GM19438 (cell line): ENCODE results near the gene SLC29A2.
"Not testable (repeated sequence)": the region's sequence is repeated elsewhere in the genome, so short reads cannot be mapped to it uniquely, and the experiment has no call there.

Experiments
- ATAC-seq: cut with Tn5 transposase; IDR thresholded peaks from one replicate; pipeline ENCODE4 v1.9.1; 2021; ENCODE audit warnings: low read depth; ENCODE audit not compliant: unreplicated experiment

SLC29A2 gene

DNA sequence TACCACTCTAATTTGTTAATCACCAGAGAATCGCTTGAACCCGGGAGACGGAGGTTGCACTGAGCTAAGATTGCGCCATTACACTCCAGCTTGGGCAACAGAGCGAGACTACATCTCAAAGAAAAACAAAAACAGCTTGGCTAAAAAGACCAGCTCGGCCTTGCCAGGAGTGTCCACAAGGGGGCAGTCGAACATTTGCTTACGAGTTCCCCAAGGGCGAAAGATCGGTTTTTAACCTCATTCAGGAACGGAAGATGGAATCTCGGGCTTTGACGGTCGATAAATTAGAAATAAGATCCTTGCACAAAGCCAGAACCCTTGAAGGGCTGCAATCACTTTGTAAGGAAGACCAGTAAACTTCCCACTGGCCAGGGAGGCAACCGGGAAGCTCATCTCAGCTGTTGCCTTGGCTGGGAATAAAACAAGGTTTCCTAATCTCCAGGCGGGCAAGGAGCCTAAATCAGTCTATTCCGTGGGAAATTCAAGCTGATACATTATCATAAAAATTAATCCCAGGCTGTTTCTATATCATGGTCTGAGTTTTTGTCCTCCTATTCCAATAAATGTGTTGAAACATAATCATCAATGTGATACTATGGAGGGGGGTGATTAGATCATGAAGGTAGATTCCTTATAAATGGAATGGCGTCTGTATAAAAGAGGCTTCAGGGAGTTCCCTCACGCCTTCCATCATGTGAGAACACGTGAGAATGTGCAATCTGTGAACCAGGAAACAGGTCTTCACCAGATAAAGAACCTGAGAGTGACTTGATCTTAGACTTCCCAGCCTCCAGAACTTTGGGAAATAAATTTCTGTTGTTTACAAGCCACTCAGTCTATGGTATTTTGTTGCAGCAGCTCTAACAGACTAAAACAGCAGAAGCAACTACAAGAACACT, 14.9 kb upstream of the SLC29A2 start:
- no peak for ATAC-seq

DNA sequence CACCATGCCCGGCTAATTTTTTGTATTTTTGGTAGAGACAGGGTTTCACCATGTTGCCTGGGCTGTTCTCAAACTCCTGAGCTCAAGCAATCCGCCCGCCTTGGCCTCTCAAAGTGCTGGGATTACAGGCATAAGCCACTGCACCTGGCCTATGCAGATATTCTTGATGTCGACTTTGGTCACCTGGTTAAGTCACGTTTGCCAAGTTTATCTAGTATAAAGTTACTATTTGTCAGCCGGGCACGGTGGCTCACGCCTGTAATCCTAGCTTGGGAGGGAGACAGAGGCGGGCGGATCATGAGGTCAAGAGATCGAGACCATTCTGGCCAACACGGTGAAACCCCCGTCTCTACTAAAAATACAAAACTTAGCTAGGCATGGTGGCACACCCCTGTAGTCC, 12.8 kb upstream of the SLC29A2 start:
- ATAC-seq, result not testable (repeated sequence)

DNA sequence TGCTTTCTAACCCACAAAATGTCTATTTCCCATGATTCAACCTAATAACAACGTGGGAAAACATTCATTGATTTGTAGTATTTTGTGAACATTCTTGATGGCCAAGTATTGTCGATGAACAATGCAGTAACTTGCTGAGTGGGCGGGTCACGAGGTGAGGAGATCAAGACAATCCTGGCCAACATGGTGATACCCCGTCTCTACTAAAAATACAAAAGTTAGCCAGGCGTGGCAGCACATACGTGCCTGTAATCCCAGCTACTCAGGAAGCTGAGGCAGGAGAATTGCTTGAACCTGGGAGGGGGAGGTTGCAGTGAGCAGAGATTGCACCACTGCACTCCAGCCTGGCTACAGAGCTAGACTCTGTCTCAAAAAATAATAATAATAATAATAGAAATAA, 8.7 kb upstream of the SLC29A2 start:
- ATAC-seq, result not testable (repeated sequence)

DNA sequence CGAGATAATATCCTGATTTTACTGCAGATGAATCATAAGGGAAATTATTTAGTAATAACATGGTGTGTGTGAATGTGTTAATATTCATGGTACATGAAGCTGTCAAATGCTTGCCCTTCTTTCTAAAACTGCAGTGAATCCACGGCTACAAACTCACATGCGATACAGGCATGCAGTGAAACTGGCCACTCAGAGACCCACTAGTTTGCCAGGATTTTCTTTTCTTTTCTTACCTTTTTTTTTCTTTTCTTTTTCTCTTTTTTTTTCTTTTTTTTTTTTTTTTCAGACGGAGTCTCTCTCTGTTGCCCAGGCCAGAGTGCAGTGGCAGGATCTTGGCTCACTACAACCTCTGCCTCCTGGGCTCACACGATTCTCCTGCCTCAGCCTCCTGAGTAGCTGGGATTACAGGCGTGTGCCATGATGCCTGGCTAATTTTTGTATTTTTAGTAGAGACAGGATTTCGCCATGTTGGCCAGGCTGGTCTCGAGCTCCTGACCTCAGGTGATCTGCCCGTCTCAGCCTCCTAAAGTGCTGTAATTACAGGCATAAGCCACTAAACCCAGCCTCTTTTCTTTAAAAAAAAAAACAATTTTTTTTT, 2.2 kb upstream of the SLC29A2 start:
- ATAC-seq, result not testable (repeated sequence)

DNA sequence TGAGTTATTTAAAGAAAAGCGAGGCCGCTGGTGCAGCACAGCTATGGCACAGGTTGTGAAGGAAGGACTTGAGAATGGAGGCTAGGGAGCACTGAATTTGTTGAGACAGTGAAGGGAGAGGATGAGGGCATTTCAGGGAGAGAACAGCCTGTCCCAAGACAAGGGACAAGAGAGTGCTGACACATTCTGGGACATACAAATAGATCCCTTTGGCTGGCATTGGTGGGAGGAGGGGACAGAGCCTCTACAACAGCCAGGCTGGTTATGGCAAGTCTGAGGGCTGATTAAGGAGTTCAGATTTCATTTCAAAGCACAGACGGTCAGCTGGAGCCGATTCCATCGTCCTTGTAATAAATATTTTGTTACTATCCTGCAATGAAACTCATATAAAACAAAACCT, 1.7 kb upstream of the SLC29A2 start:
- no peak for ATAC-seq

DNA sequence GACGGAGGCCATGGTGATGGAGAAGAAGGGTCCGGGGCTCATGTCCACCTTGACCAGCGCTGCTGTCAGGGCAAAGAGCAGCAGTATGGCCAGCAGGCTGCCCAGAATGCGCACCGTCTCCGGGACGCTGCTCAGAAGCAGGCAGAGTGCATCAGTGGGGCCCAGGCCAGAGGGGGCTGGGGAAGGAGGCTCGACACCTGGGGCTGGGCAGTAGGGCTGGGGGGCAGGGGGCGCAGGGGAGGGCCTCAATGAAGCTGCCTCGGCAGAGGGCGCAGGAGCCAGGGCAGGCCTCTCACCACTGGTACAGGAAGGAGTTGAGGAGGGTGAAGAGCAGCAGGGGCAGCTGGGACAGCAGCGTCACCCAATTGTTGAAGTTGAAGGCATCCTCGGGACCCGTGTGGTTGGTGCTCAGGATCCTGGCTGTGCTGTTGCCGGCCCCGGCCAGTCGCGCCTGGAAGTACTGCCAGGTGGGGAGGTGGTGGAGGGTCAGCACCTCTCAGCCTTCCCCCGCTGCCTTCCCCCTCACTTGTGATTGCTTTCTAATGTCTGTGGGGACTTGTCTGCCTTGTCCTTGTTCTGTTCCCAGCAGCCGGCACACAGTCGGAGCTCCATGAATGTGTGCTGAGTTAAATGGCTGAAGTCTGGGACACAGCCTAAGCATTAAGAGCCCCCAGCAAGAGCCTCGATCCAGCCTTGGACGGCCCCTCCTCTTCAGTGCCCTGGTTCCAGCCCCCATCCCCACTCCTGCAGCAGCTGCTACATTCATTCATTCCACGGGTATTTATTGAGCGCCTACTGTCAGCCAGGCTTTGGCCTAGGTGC, 2.3 kb downstream of the SLC29A2 start:
- no peak for ATAC-seq

DNA sequence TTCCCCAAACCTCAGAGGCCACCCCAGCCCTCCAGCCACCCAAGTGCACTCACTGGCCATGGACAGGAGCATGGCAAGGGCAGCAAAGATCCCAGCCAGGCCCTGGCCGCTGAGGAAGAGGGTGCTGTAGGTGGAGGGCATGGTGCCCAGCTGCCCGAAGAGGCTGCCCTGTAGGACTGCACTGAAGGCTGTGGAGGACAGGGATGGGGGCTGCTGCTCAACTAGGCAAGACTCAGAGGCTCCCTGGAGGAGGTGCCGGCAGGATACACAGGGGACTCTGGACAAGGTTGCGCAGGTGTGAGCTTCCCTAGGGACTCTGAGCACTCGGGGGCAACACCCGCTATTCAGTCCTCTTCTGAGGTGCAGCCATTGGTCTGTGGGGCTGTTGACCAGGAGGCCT, 3.1 kb downstream of the SLC29A2 start:
- no peak for ATAC-seq

DNA sequence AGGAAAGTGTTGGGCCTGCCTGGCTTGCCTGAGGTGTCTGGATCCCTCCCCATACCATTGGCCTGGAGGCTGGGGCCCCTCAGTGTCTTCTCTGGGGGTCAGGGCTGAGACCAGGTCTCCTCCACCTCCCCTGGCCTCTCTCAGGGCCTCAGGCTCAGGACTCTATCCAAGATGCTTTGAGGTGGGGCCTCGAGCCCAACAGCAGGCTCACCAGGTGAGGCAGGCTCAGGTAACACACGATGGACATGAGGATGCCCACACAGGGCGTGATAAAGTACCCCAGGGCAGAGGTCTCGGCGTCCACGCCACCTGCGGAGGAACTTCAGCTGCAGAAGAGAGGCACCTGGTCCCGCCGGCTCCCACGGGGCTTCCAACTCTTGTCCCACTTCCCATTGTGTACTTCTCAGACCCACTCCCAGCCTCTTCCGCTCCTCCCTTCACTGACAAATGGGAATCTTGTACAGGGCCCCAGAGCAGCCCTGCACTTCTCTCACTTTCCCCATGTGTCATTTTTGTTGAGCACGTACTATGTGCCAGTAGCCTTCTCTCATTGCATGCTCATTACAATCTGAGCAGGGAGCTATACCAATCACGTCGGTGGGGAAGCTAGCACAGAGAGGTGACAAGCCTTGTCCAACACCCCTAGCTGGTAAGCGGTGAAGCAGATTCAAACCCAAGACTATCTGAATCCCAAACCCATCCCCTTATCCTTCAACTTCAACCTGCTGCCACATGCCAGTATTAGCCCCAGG, 3.8 kb downstream of the SLC29A2 start:
- ATAC-seq, result no peak

DNA sequence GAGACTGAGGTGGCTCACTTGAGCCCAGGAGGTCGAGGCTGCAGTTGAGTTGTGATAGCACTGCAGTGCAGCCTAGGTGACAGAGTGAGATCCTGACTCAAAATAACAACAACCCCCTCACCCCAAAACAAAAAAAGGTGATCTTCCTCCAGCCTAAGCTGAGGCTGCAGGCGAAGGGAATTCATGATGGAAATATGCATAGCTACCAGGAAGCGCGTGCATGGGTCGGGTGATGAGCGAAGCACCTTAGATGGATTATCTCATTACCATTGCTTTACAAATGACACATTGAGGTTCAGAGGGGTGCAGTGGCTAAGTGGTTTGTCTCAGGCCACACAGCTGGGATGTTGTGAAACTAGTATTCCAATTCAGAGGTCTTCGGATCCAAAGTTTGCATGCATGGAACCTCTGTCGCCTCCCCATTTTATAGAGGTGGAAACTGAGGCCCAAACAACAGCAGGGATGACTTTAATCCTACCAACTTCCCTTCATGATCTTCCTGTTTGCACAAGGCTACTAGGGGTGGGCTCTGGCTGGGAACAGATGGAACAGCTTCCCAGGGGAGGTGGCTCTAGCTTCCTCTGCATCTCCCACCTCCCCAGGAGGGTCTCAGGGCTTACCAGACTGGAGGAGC, 4.6 kb downstream of the SLC29A2 start:
- ATAC-seq, result no peak

DNA sequence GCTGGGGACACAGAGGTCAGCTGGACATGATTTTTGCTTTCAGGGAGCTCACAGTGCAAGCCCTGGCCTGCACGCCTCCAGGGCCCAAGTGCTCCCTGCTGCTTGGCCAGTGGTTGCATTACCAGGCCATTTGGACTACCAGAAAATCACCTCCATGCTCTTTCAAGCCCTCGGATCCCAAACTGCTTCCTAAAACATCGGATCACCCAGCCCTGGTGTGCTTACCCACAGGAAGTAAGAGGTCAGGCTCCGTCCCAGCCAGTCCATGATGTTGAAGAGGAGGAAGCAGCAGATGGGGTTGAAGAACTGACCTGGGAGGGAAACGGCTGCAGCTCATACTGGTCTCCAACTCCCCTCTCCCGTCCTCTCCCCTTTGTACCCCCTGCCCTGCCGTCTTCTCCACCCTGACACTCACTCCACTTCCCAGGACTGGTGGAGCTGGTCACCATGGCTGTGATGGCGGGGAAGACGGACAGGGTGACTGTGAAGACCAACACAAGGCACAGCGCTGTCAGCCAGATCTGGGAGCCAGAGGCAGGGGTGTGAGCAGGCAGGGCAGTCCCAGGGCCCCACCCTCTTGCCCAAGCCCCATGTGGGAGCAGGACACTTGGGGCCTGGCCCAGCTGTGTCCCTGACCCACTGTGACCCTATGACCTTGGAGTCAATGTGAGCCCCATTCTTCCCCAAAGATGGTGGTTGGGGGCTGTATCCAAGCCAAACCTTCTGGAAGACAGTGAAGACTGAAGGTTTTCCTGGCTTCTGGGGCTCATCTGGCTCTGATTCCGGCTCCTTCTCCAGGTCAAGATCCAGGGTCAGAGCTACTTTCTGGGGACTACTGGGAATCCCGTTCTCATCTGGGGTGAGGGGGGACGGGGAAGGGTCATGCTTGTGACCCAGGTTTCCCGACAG, 5.6 kb downstream of the SLC29A2 start:
- no peak for ATAC-seq

DNA sequence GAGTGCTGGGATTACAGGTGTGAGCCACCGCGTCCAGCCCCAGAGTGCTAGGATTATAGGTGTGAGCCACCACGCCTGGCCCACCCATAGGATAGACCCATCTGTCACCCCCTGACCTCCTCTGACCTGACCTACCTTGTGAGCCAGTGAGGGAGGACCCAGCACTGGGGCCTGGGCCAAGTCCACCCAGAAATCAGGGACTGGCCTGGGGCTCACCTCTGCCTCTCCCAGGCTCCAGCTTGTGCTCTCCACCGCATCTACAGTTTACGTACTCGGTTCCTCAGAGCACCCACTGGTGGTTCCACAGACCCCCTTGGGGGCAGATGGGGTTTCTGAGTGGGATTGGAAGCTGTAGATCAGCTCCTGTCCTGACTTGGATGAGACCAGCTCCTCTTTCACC, 6.4 kb downstream of the SLC29A2 start:
- ATAC-seq, result no peak

DNA sequence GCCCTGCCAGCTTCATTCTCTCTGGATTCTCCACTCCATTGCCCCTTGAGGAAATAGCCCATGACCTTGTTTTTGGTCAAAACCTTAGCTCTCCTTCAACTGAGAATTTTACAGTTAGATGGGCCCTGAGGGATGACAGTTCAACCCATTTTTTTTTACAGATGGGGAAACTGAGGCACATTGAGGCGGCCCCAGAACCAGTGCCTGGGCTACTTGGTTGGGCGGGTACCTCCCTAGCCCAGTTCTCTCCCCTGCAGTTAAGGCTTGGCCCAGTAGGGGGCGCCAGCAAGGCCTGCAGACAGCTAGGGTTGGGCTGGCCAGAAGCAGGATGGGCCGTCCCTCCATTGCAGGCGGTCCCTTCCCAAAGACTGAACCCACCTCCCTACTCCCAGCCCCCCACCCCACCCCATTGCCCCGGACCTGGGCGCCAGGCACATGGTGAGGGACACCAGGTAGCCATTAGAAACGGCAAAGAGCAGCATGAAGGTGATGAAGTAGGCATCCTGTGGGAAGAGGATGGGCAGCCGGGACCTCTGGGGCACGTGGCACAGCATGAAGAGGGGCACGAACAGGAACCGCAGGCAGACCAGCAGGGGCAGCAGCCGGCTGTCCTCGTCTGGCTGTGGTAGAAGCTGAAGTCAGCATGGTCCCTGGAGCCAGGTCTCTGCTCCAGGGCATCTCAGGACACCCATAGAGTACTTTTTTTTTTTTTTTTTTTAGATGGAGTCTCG, 7.6 kb downstream of the SLC29A2 start:
- no peak for ATAC-seq

DNA sequence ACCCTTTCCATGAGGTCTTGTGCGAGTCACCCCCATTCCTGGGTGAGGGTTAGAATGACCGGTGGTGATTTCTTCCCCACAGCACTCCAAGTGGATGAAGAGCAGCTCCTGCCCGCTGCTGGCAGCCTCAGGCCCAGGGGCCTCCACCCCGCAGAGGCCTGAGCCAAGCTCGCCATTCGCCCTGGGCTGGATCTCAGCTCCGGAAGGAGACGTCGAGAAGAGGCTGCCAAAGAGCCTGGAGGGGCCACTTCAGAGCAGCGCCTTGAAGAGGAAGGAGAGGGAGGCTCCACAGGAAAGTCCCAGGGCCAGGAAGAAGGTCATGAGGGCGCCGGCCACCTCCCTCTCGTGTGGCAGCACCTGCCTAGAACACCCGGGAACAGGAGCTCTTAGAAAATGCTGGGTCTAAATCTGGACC, 8.4 kb downstream of the SLC29A2 start:
- no peak for ATAC-seq

DNA sequence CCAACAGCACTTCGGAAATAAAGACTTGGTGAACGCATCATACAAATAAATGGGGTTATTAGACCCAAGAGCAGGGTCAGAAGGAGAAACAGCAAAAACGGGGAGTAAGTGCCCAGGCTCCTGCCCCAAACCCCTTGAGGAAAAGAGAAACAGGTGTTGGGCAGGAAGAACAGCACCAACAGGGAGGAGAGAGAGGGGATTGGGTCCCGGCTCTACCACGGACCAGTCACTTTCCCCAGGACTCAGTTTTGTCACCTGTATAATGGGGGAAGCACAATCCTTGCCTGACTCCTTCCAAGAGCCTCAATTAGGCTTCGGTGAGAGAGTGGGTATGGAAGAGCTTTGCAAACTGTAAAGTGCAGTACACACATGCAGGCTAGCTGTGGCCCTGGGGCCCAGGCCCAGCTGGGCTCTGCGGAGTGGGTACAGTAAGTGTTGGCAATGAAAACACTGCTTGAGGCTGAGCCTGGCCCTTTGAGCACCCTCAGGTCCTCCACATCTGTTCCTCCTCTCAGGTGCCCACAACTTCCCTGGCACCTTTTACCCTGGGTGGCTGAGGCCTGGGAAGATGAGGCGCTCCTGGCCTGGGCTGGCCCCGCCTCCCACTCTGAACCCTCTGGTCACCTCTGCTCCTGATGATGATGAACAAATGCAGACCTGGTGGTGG, 8.9 kb downstream of the SLC29A2 start:
- ATAC-seq, result no peak

DNA sequence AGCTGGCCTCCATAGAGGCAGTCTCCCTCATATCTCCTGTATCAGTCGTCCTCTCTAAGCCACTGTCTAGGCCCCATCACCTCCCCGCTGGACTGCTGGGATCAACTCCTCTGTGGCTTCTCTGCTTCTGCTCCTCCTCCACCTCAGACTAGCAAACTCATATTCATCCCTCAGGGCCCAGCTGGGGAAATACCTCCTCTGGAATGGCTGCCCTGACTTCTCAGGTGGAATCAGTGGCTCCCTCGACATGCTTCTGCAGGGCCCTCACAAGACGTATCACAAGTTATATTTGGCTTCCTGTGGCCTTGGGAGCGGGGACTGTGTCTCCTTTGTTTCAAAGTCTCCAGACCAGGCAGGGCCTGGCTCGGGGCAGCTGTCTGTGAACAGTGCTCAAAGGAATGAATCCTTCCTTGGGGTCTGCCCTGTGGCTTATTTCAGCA, 10.0 kb downstream of the SLC29A2 start:
- ATAC-seq, result no peak

DNA sequence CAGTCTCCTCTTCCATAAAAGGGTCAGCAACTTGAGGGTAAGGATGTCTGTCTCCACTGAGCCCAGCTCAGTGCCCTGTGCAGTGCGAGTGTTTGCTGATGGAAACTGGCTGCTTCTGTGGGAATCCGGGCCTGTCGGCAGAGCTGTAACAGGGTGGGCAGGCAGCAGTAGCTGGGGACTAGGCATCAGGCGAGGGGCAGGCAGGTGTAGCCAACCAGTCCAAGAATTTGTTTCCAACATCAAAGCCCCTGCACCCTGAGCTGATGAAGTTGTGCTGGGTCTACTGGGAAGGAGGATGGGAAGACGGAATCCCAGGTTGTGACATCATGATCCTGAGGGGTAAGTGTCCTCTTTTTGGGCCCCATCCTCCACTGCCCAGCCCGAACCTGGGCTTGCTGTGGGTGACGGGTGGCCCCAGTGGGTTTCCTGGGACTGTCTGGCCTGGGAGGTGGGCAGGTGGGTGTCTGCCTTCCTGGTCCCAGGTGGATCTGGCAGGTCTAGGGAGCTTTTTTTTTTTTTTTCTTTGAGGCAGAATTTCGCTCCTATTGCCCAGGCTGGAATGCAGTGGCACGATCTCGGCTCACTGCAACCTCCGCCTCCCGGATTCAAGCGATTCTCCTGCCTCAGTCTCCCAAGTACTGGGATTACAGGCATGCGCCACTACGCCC, 11.0 kb downstream of the SLC29A2 start:
- no peak for ATAC-seq

DNA sequence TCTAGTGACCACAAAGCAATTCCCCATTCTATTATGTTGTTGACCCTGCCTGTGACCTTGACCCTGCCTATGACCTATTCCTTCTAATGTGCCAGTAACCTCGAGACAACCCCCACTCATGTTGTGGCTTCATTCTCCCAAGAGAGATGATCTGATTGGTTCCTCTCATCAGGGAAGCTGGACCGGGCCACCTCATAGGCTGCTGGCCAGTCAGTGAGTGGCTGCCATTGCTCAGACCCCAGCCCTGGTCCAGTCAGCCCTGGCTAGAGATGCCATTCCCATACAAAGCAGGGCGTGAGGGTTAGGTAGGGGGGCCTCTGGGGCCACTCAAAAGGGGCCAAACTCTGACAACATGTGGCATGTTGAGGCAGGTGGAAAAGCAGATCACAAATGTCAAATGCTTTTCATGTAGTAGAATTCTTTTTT, 11.9 kb downstream of the SLC29A2 start:
- no peak for ATAC-seq
